Activated naive CD4-positive, alpha-beta T cell treated with anti-CD3 and anti-CD28 coated beads, Interleukin-2, amount 10 ng/mL, durations not matched to agents 7 days and 5 days (primary cell): ENCODE results near the gene KIF26B.

Experiments
- CTCF ChIA-PET: fragments of 350-600 bp; sonication (Branson Sonifier 250); formaldehyde crosslinking; loops from one replicate; lab custom pipeline; 2021; ENCODE audit warnings: antibody characterized with exemption; lab: Charles Lee
- DNase-seq: peaks from one replicate; pipeline ENCODE4 v3.0.0-alpha.2; 2020
- H3K27ac Mint-ChIP-seq: one replicate; pipeline ENCODE4 v1.8.0; 2021; ENCODE audit warnings: mild to moderate bottlenecking, moderate library complexity, mixed read lengths
- H3K27me3 Mint-ChIP-seq: one replicate; pipeline ENCODE4 v1.8.0; 2021; ENCODE audit warnings: mild to moderate bottlenecking, mixed read lengths
- H3K36me3 Mint-ChIP-seq: one replicate; pipeline ENCODE4 v1.8.0; 2021; ENCODE audit warnings: mixed read lengths
- H3K4me1 Mint-ChIP-seq: one replicate; pipeline ENCODE4 v1.8.0; 2021; ENCODE audit warnings: mixed read lengths
- H3K4me3 Mint-ChIP-seq: one replicate; pipeline ENCODE4 v1.8.0; 2021; ENCODE audit warnings: mild to moderate bottlenecking, moderate library complexity, mixed read lengths
- H3K9me3 Mint-ChIP-seq: one replicate; pipeline ENCODE4 v1.8.0; 2021; ENCODE audit warnings: mixed read lengths

KIF26B gene

DNA sequence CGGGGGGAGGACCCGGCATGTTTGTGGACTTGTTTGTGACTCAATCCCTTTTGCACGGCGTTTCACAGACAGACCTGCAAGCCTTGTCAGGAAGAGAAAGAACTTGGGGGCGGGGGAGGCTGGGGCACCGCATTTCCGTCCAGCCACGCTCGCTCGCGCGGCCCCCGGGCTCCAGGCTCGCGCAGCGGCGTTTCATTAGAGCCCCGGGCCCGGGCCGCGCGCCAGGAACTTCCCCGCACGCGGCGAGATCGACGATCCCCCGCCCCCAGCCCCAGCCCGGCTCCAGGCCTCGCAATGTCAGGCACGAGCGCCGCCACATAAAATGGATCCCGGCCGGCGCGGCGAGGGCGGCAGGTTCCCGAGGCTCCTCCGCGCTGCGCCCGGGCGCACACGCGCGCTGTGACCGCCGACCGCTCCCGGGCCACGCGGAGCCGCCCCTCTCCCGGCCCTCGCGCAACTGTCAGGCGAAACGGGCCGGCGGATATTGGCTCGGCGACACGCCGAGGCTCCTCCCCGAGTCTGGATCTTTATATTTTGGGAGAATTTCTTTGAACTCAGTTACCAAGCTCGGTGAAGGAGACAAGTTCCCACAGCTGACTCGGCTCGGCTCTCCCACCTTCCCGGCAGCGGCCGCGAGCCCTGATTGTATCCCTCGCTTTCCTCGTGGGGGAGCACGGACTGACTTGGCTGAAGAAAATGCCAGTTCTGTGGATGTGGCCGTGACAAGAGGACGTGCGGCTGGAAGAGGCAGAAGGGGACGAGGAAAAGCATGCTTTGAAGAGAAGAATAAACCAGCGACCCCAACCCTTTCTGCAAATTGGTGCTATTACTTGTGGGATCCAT lies at the start of gene KIF26B:
TSS of gene KIF26B (plus strand) at position 557 of the 843 bp plus-strand sequence. CDS start 440 bp downstream, outside the sequence.
- H3K36me3 Mint-ChIP-seq = no peaks in the 10 kb centered on the region
- H3K4me1 Mint-ChIP-seq = peaks cover 32% of the 10 kb centered on the region
- CTCF ChIA-PET = interaction anchor here (1.5 kb wide), 1 partner anchor 734 kb away, joined by 4 read pairs; no protein-coding TSS in a partner anchor
- no peak within 1 kb of the TSS for H3K27ac Mint-ChIP-seq
- peaks cover 75% of the 10 kb centered on the region for H3K27me3 Mint-ChIP-seq
- H3K9me3 Mint-ChIP-seq = no peaks in the 10 kb centered on the region
- peak; percentile 47 for DNase-seq
- peak within 1 kb of the TSS; percentile 66 for H3K4me3 Mint-ChIP-seq

DNA sequence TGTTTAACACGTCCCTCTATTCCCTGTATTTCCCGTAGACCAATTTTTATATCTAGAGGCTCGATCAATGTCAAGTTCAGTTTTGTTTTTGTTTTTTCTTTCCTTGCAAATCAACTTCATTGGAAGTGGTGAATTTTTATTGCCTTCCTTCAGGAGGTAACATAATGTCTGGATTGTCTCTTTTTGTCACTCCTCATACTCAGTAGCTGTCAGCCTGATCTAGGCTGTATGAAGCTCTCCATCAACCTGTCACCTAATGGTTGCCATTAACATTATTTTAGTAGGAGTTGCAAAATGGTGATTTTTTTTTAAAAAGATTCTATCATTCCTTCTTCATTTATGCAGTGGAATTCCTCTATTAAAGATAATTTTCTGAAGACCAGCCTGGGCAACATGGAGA lies 49.7 kb upstream of the KIF26B start:
- CTCF ChIA-PET = interaction anchor here (0.6 kb wide), 1 partner anchor 679 kb away, joined by 3 read pairs; no protein-coding TSS in a partner anchor
- Mint-ChIP-seq H3K4me1 (no peaks in the 10 kb centered on the region), H3K36me3 (no peaks in the 10 kb centered on the region), H3K27me3 (peaks cover 3% of the 10 kb centered on the region), H3K4me3 (no peak overlapping the region), H3K9me3 (no peaks in the 10 kb centered on the region), H3K27ac (no peak overlapping the region)
- no peak for DNase-seq

DNA sequence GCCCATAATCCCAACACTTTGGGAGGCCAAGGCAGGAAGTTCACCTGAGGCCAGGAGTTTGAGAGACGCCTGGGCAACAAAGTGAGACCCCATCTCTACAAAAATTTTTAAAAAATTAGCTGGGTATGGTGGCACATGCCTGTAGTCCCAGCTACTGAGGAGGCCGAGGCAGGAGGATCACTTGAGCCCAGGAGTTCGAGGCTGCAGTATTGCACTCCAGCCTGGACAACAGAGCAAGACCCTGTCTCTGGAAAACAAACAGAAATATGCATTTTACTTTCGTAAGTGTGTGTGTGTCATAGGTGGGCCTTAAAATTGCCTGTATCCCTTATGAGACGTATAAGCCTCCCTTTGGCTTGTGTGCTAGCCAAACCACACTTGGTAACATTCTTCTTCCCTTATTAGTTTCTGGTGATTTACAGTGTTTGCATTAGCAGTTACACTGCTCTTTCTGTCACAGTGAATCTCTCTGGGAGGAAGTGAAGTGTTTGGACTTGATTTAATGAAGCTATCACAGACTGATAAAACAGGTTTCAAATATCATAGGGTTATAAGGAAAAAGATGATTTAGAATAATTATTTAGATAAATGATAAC lies 48.9 kb upstream of the KIF26B start:
- no peak overlapping the region for H3K27ac Mint-ChIP-seq
- no peak for DNase-seq
- no peaks in the 10 kb centered on the region for H3K9me3 Mint-ChIP-seq
- H3K4me3 Mint-ChIP-seq = no peak overlapping the region
- H3K36me3 Mint-ChIP-seq = no peaks in the 10 kb centered on the region
- H3K27me3 Mint-ChIP-seq = peaks cover 3% of the 10 kb centered on the region
- CTCF ChIA-PET = no interaction called here
- no peaks in the 10 kb centered on the region for H3K4me1 Mint-ChIP-seq

DNA sequence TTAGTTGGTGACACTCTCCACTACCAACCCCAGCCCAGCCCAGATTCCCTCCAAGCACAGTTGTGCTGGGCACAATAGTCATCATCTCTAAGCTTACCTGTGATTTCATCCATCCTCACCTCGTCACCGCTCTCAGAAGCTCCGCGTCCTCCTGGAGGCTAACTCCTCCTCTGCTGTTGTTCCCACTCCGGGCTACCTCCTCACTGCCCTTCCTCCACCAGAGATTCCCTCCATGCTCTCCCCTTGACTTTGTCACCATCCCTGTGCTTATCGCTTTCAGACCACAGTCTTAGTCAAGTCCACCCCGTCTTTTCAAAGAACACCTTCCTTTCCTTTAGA lies 47.0 kb upstream of the KIF26B start:
- CTCF ChIA-PET = interaction anchor here (0.6 kb wide), 1 partner anchor 1198 kb away, joined by 3 read pairs; no protein-coding TSS in a partner anchor
- no peaks in the 10 kb centered on the region for H3K36me3 Mint-ChIP-seq
- H3K4me3 Mint-ChIP-seq = no peak overlapping the region
- no peak for DNase-seq
- H3K4me1 Mint-ChIP-seq = no peaks in the 10 kb centered on the region
- no peak overlapping the region for H3K27ac Mint-ChIP-seq
- H3K9me3 Mint-ChIP-seq = no peaks in the 10 kb centered on the region
- H3K27me3 Mint-ChIP-seq = peaks cover 3% of the 10 kb centered on the region

DNA sequence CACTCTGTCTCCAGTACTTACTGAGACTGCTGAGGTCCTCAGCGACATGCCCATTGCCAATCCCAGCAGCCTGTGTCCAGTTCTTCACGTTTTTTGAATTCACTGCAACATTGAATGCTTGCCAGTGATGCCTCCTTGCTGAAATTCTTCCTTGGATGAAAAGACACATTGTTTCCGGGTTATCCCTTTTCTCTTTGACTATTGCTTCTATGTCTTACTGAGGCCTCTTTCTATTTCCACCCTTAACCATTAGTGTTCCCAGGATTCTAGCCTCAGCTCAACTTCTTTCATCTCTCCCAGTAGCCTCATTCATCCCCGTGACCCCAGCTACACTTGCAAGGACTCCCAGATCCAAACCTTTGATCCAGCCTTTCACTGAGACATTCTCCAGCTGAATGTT lies 46.5 kb upstream of the KIF26B start:
- DNase-seq = no peak
- no peak overlapping the region for H3K4me3 Mint-ChIP-seq
- no peaks in the 10 kb centered on the region for H3K36me3 Mint-ChIP-seq
- H3K27ac Mint-ChIP-seq = no peak overlapping the region
- peaks cover 3% of the 10 kb centered on the region for H3K27me3 Mint-ChIP-seq
- H3K4me1 Mint-ChIP-seq = no peaks in the 10 kb centered on the region
- H3K9me3 Mint-ChIP-seq = no peaks in the 10 kb centered on the region
- CTCF ChIA-PET = no interaction called here

DNA sequence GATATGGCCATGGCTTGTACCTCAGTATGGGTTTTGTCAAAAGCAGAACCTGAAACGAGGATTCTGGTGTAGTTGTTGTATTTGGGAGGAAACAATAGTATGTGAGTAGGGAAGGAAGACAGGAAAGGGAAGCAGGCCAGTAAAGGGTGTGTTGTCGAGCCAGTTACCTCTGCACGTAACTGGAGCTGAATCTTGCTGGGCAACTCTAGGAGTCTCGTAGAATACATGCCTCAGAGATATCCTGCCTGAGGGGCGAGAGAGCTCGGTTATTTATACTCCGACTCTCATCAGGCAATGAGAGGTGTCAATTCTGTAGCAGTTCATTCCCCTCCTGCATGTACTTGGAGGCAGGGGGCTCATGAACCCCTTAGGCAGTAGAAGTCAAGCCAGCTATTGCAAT lies 45.9 kb upstream of the KIF26B start:
- Mint-ChIP-seq H3K36me3 (no peaks in the 10 kb centered on the region), H3K27ac (no peak overlapping the region), H3K27me3 (peaks cover 3% of the 10 kb centered on the region), H3K9me3 (no peaks in the 10 kb centered on the region), H3K4me3 (no peak overlapping the region), H3K4me1 (no peaks in the 10 kb centered on the region)
- no peak for DNase-seq
- CTCF ChIA-PET = no interaction called here

DNA sequence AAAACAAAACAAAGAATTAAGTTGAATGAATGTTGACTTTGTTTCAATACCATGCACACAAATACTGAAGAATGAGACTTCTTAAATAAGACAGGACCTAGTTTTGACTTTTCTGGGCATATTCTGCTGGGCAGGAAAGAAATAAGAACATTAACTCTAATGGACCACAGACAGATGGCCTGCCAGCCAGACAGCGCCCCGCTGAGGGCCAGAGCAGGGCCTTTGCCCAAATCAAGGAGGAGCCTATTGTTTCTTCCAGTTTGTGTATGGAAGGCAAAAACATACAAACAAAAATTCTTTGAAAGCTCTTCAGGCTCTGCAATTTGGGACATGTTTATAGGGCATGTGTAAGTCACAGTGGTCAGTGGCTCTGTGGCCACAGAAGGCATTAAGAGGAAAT lies 44.4 kb upstream of the KIF26B start:
- Mint-ChIP-seq H3K4me3 (no peak overlapping the region), H3K27ac (no peak overlapping the region), H3K4me1 (no peaks in the 10 kb centered on the region), H3K36me3 (no peaks in the 10 kb centered on the region), H3K27me3 (peaks cover 3% of the 10 kb centered on the region), H3K9me3 (no peaks in the 10 kb centered on the region)
- CTCF ChIA-PET = no interaction called here
- DNase-seq = no peak

DNA sequence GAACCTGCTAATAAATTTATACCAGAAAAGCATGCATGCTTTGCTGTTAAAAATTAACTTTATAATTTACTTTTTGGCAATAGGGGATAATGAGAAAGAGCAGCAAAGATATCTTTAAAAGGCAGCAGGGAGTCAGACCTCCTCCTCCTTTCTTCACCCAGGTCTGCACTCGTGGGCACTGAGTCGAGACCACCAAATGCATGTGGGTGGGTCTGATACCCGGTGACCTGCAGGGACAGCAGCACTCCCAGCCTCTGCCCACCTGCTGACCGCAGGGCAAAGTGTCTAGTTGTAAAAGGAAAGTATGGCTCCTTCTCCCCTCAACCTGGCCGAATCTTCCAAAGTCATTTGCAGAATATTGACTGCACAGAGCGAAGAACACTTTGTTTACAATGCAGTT lies 43.7 kb upstream of the KIF26B start:
- DNase-seq = no peak
- Mint-ChIP-seq H3K9me3 (no peaks in the 10 kb centered on the region), H3K27ac (no peak overlapping the region), H3K36me3 (no peaks in the 10 kb centered on the region), H3K4me1 (no peaks in the 10 kb centered on the region), H3K4me3 (no peak overlapping the region), H3K27me3 (peaks cover 3% of the 10 kb centered on the region)
- CTCF ChIA-PET = no interaction called here

DNA sequence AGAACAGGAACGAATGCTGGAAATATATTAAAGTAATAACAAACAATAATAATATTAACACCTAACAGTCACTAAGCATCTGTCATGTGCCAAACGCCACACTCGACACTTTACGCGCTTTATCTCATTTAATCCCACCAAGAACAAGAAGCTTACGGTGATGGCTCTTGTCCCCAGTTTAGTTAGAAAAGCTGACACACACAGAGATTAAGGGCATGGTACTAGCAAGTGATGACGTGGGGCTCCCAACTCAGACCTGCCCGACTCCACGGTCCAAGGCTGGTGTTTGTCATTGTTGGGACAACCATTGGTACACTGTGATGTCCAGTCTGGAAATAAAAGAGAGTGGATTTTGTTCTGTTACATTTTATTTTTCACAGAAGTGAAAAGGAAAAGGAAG lies 41.1 kb upstream of the KIF26B start:
- DNase-seq = no peak
- no peak overlapping the region for H3K4me3 Mint-ChIP-seq
- H3K4me1 Mint-ChIP-seq = no peaks in the 10 kb centered on the region
- CTCF ChIA-PET = no interaction called here
- no peaks in the 10 kb centered on the region for H3K36me3 Mint-ChIP-seq
- H3K9me3 Mint-ChIP-seq = no peaks in the 10 kb centered on the region
- H3K27me3 Mint-ChIP-seq = no peaks in the 10 kb centered on the region
- no peak overlapping the region for H3K27ac Mint-ChIP-seq

DNA sequence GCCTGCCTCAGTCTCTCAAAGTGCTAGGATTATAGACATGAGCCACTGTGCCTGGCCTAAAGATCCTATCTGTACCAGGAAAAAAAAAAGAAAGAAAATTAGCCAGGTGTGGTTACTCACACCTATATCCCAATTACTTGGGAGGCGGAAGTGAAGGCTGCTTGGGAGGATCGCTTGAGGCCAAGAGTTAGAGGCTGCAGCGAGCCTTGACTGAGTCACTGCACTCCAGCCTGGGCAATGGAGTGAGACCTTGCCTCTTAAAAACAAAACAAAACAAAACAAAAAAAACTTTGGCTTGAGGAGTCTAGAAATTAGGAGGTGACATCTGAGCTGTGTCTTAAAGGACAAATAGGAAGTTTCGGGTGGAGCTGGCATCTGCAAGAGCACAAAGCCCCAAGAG lies 38.7 kb upstream of the KIF26B start:
- CTCF ChIA-PET = no interaction called here
- no peak overlapping the region for H3K4me3 Mint-ChIP-seq
- no peaks in the 10 kb centered on the region for H3K4me1 Mint-ChIP-seq
- no peaks in the 10 kb centered on the region for H3K36me3 Mint-ChIP-seq
- H3K27ac Mint-ChIP-seq = no peak overlapping the region
- H3K9me3 Mint-ChIP-seq = no peaks in the 10 kb centered on the region
- DNase-seq = no peak
- no peaks in the 10 kb centered on the region for H3K27me3 Mint-ChIP-seq

DNA sequence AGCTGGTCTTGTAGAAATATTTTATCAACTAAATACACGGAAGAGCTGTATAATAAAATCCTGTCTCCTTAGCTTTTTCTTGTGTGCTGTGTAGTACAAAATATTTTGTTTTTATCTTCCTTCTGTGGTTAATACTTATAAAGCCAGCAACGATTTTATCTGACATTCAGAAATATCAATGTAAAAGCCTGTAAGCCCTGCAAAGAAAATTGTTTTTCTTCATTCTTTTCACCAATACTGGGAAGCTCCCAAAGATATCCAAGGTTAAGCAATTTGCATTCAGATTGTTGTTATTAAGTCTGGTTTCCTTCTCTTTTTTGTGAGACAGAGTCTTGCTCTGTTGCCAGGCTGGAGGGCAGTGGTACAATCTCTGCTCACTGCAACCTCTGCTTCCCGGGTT lies 38.0 kb upstream of the KIF26B start:
- H3K4me3 Mint-ChIP-seq = no peak overlapping the region
- no peaks in the 10 kb centered on the region for H3K27me3 Mint-ChIP-seq
- H3K9me3 Mint-ChIP-seq = no peaks in the 10 kb centered on the region
- H3K36me3 Mint-ChIP-seq = no peaks in the 10 kb centered on the region
- no peak overlapping the region for H3K27ac Mint-ChIP-seq
- no peak for DNase-seq
- CTCF ChIA-PET = no interaction called here
- no peaks in the 10 kb centered on the region for H3K4me1 Mint-ChIP-seq

DNA sequence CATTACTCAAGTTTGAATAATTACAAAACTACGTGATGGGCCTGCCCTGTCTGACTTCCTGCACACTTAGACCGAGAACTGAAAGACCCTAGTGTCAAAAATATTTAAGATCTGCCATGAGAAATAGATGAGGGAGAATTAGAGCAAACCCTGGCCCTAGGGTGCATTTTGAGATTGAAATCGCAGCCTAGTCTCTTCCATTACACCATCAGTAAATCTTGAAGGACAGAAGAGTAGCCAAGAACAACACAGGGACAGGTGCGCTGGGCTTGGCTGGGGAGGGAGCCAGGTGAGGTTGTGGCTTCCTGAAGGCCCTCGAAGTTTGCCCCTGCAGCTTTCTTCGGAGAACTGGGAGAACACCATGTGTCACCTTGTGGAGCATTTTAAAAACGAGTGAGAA lies 36.7 kb upstream of the KIF26B start:
- Mint-ChIP-seq H3K27me3 (no peaks in the 10 kb centered on the region), H3K4me3 (no peak overlapping the region), H3K27ac (no peak overlapping the region), H3K9me3 (no peaks in the 10 kb centered on the region), H3K36me3 (no peaks in the 10 kb centered on the region), H3K4me1 (no peaks in the 10 kb centered on the region)
- no peak for DNase-seq
- CTCF ChIA-PET = no interaction called here

DNA sequence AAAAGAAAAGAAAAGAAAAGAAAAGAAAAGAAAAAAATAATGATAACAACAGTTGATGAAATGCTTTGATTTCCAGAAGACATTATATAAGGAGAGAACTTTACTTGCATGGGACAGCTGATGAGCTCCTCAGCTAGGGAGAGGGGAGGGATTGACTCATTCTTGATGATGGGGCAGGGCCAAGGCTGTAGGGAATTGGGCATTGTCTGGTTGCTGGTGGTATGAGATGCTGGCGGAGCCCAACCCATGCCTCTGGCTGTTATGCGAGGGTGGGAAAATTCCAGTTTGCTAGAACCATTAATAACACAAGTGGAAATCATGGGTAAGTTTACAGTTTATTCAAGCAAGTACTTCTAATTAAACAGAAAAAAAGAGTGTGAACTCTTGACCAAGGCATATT lies 36.0 kb upstream of the KIF26B start:
- Mint-ChIP-seq H3K9me3 (no peaks in the 10 kb centered on the region), H3K36me3 (no peaks in the 10 kb centered on the region), H3K27ac (no peak overlapping the region), H3K4me3 (no peak overlapping the region), H3K4me1 (no peaks in the 10 kb centered on the region), H3K27me3 (no peaks in the 10 kb centered on the region)
- CTCF ChIA-PET = no interaction called here
- no peak for DNase-seq

DNA sequence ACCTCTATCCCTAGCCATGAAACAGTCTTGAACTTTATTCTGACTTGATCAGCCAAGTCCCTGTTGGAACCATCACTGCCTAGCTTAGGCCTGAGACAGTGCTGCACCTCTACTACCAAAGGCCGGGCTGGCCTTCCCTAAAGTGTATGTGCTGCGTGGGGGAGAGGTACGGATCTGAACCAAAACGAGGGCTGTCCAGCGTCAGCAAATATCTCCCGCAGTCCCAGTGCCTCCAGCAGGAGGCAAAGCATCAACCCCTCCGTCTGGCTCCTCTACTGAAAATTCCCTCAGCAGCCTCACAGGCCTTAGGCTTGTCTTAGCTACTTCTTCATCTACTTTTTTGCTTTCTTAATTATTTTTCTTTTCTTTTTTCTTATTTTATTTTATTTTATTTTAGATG lies 33.3 kb upstream of the KIF26B start:
- no peaks in the 10 kb centered on the region for H3K36me3 Mint-ChIP-seq
- H3K4me3 Mint-ChIP-seq = no peak overlapping the region
- no peaks in the 10 kb centered on the region for H3K9me3 Mint-ChIP-seq
- CTCF ChIA-PET = no interaction called here
- no peaks in the 10 kb centered on the region for H3K4me1 Mint-ChIP-seq
- no peak overlapping the region for H3K27ac Mint-ChIP-seq
- no peak for DNase-seq
- H3K27me3 Mint-ChIP-seq = no peaks in the 10 kb centered on the region

DNA sequence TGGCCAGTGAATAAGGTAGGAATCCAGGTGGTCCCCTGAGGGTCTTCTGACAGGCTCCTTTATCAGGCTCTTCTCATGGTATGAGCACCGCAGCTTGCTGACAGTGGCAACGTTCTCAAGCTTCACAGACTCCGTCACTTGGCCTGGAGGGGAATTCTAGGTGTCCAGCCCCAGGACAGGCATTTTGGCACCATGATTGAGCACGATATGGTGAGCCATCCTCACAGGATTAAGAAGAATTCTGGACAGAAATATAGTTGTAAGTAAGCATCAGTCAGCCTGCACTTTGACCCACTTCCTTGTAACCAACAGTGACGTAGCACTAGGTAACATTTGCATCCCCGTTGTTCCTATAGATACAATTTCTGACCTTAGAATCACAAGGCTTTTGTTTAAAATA lies 30.5 kb upstream of the KIF26B start:
- Mint-ChIP-seq H3K36me3 (no peaks in the 10 kb centered on the region), H3K4me1 (no peaks in the 10 kb centered on the region), H3K4me3 (no peak overlapping the region), H3K27me3 (peaks cover 5% of the 10 kb centered on the region), H3K27ac (no peak overlapping the region), H3K9me3 (no peaks in the 10 kb centered on the region)
- DNase-seq = no peak
- CTCF ChIA-PET = no interaction called here
